ENCODE data around the gene A4GNT.

A4GNT gene

GRCh38 chr3:138078901-138079344 lies 53.3 kb downstream of the A4GNT start:
- peak; percentile 14 for DNase-seq (ENCODE audit: low spot score)

GRCh38 chr3:138078096-138078495 lies 54.1 kb downstream of the A4GNT start:
- DNase-seq (ENCODE audit: low spot score) = no peak

Measured in LoVo (cell line).